GM21619 (cell line): ENCODE data around the gene GALM.
"Not testable (repeated sequence)": the region's sequence is repeated elsewhere in the genome, so short reads cannot be mapped to it uniquely, and the experiment has no call there.

ENCODE experiments used
- ATAC-seq: cut with Tn5 transposase; IDR thresholded peaks from one replicate; pipeline ENCODE4 v1.9.1; 2021; ENCODE audit not compliant: unreplicated experiment

Gene GALM

DNA sequence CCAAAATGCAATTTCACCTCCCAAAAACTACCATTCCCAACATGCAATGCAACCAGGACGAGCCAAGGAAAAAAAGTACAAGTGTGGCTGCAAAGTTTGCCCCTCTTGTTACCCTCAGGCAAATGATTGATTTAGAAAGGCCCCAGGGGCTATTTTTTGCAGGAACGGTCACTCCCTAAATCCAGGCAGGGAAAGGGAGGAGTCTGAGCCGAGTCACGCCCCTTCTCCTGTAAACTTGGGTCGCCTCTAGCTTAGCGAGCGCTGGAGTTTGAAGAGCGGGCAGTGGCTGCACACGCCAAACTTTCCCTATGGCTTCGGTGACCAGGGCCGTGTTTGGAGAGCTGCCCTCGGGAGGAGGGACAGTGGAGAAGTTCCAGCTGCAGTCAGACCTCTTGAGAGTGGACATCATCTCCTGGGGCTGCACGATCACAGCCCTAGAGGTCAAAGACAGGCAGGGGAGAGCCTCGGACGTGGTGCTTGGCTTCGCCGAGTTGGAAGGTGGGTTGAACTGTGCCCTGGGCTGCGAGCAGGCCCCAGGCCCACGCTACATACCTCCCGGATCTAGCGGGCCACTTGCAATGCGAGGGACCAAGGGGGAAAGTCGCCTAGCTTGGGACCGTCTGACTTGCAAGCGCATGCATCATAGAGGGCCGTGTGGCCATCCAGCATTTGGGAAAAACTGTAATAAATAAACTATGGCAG is at the start of gene GALM:
Gene GALM, plus strand, starts transcription at position 261 of the 702 bp plus-strand sequence. Its CDS starts 48 bp downstream, at position 309.
- peak; percentile 36 for ATAC-seq

DNA sequence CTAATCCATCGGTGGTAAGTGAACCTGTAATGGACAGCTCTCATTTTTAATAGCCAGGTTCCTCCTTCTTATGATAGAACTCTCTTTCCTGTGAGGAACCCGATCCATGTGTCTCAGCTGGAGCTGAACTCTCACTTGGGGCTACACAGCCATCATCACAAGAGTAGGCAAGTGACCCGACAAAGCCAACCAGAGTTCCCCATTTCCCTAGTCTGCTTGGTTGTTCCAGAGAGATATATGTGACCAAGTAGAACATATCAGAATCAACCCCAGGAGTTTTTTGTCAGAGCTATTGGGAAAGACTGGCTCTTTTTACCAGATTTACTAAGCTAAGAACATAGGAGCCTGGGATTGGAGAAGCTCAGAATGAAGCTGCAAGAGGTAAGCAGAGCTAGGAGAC is 48.6 kb upstream of the GALM start:
- no peak for ATAC-seq

- ATAC-seq, result peak; percentile 47
Measured at GRCh38 chr2:38619458-38620164, 46.3 kb upstream of the GALM start.

DNA sequence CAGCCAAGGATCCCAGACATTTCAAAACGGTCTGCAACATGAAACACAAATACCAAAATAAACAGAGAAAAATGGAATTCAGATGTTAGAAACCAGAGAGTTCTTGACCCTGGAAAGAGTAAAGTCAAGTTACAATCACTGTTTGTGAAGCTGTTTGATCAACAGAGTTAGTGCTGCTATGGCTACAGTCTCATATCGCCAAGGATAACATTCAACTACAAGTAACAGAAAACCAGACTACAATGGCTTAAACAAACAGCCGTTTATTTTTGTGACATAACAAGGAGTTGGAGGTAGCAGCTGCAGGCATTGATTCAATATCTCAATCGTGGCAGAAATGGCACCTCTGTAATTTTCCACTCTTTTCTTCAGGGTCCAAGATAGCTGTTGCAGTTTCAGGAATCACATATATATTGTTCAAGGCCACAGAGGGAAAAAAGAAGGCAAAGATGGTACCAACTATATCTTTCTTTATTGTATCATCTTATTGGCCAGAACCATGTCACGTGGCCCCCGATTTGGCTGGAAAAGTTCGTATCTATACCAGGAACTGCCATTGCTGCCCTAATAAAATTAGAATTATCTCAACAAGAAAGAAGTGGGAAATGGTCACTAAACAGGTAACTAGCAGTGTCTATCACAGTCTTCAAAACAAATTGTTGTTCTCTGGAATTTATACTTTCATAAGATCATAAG is 45.5 kb upstream of the GALM start:
- ATAC-seq, result no peak

DNA sequence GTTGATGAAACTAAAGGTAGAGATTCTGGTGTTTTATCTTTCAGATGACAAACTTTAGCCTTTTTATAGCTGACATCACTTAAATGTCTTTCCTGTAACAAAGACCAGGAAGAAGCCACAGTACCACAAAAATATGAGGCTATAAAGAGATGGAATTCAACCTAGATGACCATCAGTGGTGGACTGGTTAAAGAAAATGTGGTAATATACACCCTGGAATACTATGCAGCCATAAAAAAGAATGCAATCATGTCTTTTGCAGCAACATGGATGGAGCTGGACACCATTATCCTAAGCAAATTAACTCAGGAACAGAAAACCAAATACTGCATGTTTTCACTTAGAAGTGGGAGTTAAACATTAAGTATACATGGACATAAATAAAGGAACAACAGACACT is 44.9 kb upstream of the GALM start:
- no peak for ATAC-seq

- no peak for ATAC-seq
Measured at GRCh38 chr2:38622210-38622609, 43.7 kb upstream of the GALM start.

- ATAC-seq, result no peak
Measured at GRCh38 chr2:38626326-38627035, 39.4 kb upstream of the GALM start.

DNA sequence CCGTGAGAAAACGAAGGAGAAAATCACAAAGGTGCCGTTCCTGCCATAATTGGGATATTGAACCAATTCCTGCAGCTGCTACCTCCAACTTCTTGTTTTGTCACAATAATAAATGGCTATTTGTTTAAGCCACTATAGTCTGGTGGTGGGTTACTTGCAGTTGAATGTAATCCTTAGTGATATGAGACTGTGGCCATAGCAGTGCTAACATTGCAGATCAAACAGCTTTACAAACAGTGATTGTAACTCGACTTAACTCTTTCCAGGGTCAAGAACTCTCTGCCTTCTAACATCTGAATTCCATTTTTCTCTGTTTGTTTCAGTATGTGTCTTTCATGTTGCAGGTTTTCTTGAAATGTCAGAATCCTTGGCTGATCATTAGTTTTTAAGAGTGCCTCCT is 38.5 kb upstream of the GALM start:
- no peak for ATAC-seq

DNA sequence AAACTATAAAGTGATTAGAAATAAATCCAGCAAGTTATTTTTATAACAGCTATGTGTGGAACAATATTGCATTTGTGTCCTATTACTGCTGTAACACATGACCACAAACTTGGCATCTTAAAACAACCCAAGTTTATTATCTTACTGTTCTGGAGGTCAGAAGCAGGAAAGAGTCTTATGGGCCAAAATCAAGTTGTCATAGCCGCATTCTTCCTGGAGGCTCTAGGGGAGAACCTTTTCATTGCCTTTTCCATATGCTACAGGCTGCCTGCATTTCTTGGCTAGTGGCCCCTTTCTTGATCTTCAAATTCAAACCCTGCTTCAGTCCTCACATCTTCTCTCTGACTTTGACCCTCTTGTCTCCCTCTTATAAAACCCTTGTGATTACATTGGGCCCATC is 36.2 kb upstream of the GALM start:
- ATAC-seq, result no peak

DNA sequence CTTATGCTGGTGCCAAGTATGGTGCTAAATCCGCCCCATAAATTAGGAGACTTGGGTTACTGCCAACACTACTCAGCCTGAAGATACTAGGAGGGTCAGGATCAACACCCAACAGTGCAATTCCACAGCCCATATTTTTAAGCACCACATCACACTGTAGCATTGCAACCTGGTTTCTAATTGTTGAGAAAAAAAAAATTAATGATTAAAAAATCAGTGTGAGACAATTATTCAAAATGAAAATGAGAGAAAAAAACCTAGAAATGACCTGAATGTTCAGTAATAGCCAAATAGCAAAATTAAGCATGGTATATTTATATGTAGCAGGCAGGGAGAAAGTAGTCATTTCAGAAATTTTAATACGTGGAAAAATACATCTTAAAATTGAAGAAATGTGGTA is 33.9 kb upstream of the GALM start:
- ATAC-seq, result no peak

DNA sequence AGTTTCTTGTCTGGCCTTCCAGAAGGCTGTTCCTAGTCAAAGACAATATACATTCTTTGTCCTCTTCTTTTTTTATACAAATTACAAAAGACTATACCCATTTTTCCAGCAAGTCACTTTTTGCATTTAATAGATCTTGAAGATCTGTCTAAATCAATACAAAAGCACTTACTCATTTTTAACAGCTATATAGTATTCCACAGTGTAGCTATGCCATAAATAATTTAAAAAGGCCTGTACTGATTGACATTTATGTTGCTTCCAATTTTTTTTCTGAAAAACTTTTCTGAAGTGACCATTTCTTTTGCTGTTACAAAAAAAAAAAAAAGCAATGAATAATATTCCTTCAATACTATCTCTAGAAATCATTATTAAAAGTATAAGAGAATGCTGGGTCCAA is 32.9 kb upstream of the GALM start:
- no peak for ATAC-seq

- ATAC-seq, result no peak
Measured at GRCh38 chr2:38633895-38634294, 32.0 kb upstream of the GALM start.

DNA sequence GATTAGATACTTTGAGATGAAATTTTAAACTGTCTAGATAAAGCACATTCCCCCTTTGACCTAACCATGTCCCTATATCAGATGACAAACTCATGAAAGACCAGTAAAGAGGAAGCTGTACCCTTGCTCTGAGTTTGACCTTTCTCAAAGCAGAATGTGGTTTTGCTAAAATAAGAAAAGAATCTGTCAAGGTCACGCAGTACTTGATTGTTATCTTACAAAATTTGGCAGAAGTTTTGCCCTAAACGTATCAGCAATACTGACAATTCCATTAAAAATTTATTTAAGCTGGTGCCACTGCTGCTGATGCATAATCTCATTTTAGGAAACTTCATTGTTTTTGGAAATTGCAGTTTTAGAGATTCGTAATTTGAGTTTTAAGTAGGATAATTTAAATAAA is 31.2 kb upstream of the GALM start:
- ATAC-seq, result peak; percentile 89

DNA sequence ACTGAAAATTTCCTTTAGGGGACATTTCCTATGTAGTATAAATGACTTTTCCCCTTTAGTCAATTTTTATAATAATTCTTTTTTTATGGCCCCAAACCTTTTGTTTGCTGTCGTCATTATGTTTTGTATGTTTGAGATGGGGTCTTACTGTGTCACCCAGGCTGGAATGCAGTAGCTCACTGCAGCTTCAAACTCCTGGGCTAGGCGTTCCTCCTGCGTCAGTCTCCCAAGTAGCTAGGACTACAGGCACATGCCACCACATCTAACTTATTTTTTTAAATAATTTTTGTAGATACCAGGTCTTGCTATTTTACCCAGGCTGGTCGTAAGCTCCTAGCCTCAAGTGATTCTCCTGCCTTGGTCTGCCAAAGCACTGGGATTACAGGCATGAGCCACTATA is 30.8 kb upstream of the GALM start:
- ATAC-seq, result no peak

GRCh38 chr2:38636069-38636468 is 29.8 kb upstream of the GALM start:
- ATAC-seq, result no peak

DNA sequence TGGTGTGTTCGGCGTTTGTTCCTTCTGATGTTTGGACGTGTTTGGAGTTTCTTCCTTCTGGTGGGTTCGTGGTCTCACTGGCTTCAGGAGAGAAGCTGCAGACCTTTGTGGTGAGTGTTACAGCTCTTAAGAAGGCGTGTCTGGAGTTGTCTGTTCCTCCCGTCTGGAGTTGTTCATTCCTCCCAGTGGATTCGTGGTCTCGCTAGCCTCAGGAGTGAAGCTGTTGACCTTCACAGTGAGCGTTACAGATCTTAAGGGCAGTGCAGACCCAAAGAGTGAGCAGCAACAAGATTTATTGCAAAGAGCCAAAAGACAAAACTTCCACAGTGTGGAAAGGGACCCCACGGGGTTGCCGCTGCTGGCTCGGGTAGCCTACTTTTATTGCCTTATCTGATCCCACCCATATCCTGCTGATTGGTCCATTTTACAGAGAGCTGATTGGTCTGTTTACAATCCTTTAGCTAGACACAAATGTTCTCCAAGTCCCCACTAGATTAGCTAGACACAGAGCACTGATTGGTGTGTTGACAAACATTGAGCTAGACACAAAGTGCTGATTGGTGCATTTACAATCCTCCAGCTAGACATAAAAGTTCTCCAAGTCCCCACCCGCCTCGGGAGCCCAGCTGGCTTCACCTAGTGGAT is 23.4 kb upstream of the GALM start:
- not testable (repeated sequence) for ATAC-seq

DNA sequence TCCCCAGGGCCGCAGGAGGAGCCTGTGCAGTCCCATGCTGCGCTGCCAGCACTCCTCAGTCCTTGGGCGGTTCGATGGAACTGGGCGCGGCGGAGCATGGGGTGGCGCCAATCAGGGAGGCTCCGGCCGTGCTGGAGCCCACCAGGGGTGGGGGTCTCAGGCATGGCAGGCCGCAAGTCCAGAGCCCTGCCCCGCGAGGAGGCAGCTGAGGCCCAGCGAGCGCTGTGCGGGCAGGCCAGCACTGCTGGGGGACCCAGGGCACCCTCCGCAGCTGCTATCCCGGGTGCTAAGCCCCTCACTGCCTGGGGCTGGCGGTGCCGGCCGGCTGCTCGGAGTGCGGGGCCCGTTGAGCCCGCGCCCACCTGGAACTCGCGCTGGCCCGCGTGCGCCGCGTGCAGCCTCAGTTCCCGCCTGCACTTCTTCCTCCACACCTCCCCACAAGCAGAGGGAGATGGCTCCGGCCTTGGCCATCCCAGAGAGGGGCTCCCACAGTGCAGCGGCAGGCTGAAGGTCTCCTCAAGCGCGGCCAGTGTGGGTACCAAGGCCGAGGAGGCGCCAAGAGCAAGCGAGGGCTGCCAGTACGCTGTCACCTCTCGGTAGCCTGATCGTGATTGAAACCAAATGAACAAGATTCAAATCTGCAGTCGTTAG is 22.8 kb upstream of the GALM start:
- ATAC-seq, result no peak

GRCh38 chr2:38643683-38644511 is 22.0 kb upstream of the GALM start:
- ATAC-seq, result not testable (repeated sequence)

DNA sequence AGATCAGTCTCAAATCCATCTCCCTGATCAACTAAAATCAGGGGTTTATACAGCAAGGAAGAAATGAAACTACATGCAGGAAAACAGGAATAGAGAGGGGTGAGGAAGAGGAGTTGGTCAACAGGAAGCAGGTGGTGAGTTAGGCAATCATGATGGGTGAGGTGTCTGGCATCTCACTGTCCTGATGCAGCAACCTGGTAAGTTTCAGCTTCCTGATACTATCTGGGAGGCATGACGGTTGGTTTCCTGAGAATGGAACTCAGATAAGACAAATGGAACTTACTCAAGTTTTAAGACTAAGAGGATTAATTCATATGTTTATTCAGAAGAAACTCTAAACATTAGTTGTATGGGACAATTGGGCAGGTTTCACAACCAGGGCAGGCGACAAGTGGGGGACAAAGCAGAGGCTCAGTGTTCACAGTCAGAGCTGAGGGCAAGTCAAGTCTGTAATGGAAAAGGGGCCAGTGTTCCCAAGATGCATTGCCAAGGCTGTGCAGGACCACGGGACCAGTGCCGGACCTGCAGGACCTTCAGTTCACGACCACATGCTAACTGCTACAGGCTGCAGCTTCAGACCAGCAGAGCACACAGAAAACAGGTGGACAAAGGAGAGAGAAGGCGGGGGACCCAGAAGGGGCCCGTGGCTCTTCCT is 17.7 kb upstream of the GALM start:
- ATAC-seq, result no peak
